H9 (cell line): Measurements from ENCODE around the gene HUNK. TPM values are rescaled to one million over a fixed set of nuclear protein-coding genes. Genes with fewer than 3 reads are reported as not detected.

ENCODE experiments used
- DNase-seq: peaks from one replicate; pipeline ENCODE4 v3.0.0-alpha.2; 2017
- H2AFZ ChIP-seq: one replicate; pipeline ENCODE4 v1.6.1; 2013; ENCODE audit warnings: mild to moderate bottlenecking, low read length, control low read depth, moderate library complexity
- H2AK5ac ChIP-seq: 2 replicates; pipeline ENCODE4 v1.6.1; 2013; ENCODE audit warnings: low read length, control low read depth, mixed read lengths; ENCODE audit not compliant: insufficient read length
- H2BK120ac ChIP-seq: one replicate; pipeline ENCODE4 v1.6.1; 2013; ENCODE audit warnings: low read depth, mild to moderate bottlenecking, low read length, control low read depth, inconsistent platforms; ENCODE audit not compliant: poor library complexity, severe bottlenecking
- H2BK12ac ChIP-seq: 2 replicates; pipeline ENCODE4 v1.6.1; 2013; ENCODE audit warnings: low read length, control low read depth, mixed read lengths, low read depth; ENCODE audit not compliant: insufficient read length
- H2BK15ac ChIP-seq: 2 replicates; pipeline ENCODE4 v1.6.1; 2013; ENCODE audit warnings: low read depth, low read length, control low read depth
- H2BK20ac ChIP-seq: one replicate; pipeline ENCODE4 v1.6.1; 2013; ENCODE audit warnings: low read depth, mild to moderate bottlenecking, low read length, control low read depth, inconsistent platforms; ENCODE audit not compliant: poor library complexity, severe bottlenecking
- H2BK5ac ChIP-seq: 2 replicates; pipeline ENCODE4 v1.6.1; 2013; ENCODE audit warnings: low read length, control low read depth, mixed read lengths; ENCODE audit not compliant: insufficient read length
- H3K14ac ChIP-seq: 2 replicates; pipeline ENCODE4 v1.6.1; 2013; ENCODE audit warnings: low read length, control low read depth; ENCODE audit not compliant: insufficient read depth
- H3K18ac ChIP-seq: 2 replicates; pipeline ENCODE4 v1.6.1; 2013; ENCODE audit warnings: low read depth, mild to moderate bottlenecking, mixed read lengths, low read length, control low read depth; ENCODE audit not compliant: insufficient read length
- H3K23ac ChIP-seq: 2 replicates; pipeline ENCODE4 v1.6.1; 2013; ENCODE audit warnings: low read length, control low read depth, mixed read lengths, low read depth; ENCODE audit not compliant: insufficient read length
- H3K23me2 ChIP-seq: 2 replicates; pipeline ENCODE4 v1.6.1; 2013; ENCODE audit warnings: low read depth, mild to moderate bottlenecking, mixed read lengths, low read length, control low read depth; ENCODE audit not compliant: insufficient read length, poor library complexity, severe bottlenecking
- H3K27ac ChIP-seq: 2 replicates; pipeline ENCODE4 v1.5.1; 2013; ENCODE audit warnings: low read length, control low read depth, mixed read lengths, low read depth; ENCODE audit not compliant: insufficient read length
- H3K27me3 ChIP-seq: 2 replicates; pipeline ENCODE4 v1.6.1; 2013; ENCODE audit warnings: low read length, control low read depth, inconsistent platforms; ENCODE audit not compliant: insufficient read depth
- H3K4ac ChIP-seq: 2 replicates; pipeline ENCODE4 v1.6.1; 2013; ENCODE audit warnings: low read depth, mild to moderate bottlenecking, control low read depth, inconsistent platforms, low read length, moderate library complexity
- H3K4me1 ChIP-seq: 2 replicates; pipeline ENCODE4 v1.6.1; 2013; ENCODE audit warnings: low read length, control low read depth, inconsistent platforms; ENCODE audit not compliant: insufficient read depth
- H3K4me2 ChIP-seq: 2 replicates; pipeline ENCODE4 v1.6.1; 2013; ENCODE audit warnings: low read length, control low read depth, mixed read lengths; ENCODE audit not compliant: insufficient read length, insufficient read depth
- H3K56ac ChIP-seq: 2 replicates; pipeline ENCODE4 v1.6.1; 2013; ENCODE audit warnings: low read depth, mild to moderate bottlenecking, mixed read lengths, low read length, control low read depth; ENCODE audit not compliant: insufficient read length
- H3K79me1 ChIP-seq: 2 replicates; pipeline ENCODE4 v1.6.1; 2013; ENCODE audit warnings: low read depth, mild to moderate bottlenecking, moderate library complexity, low read length, control low read depth, inconsistent platforms; ENCODE audit not compliant: insufficient read depth, poor library complexity, severe bottlenecking
- H3K79me2 ChIP-seq: 2 replicates; pipeline ENCODE4 v1.6.1; 2013; ENCODE audit warnings: low read length, control low read depth, inconsistent platforms; ENCODE audit not compliant: insufficient read depth
- H3K9ac ChIP-seq: 2 replicates; pipeline ENCODE4 v1.6.1; 2013; ENCODE audit warnings: low read length, control low read depth, mixed read lengths; ENCODE audit not compliant: insufficient read length; ENCODE audit errors: extremely low read depth
- H3K9me3 ChIP-seq: one replicate; pipeline ENCODE4 v1.6.1; 2013; ENCODE audit warnings: low read depth, low read length, inconsistent platforms; ENCODE audit not compliant: control insufficient read depth
- H3T11ph ChIP-seq: one replicate; pipeline ENCODE4 v1.6.1; 2013; ENCODE audit warnings: mild to moderate bottlenecking, low read length, control low read depth, inconsistent platforms
- H4K20me1 ChIP-seq: one replicate; pipeline ENCODE4 v1.6.1; 2013; ENCODE audit not compliant: control insufficient read depth, insufficient read length, insufficient read depth
- H4K5ac ChIP-seq: 2 replicates; pipeline ENCODE4 v1.6.1; 2013; ENCODE audit warnings: low read depth, mild to moderate bottlenecking, mixed read lengths, low read length, control low read depth; ENCODE audit not compliant: insufficient read length
- H4K8ac ChIP-seq: replicated peaks from 2 replicates; pipeline ENCODE4 v1.6.1; 2013; ENCODE audit warnings: low read length, control low read depth, mixed read lengths, low read depth; ENCODE audit not compliant: insufficient read length
- H4K91ac ChIP-seq: 2 replicates; pipeline ENCODE4 v1.6.1; 2013; ENCODE audit warnings: low read depth, mild to moderate bottlenecking, moderate library complexity, mixed read lengths, low read length, control low read depth; ENCODE audit not compliant: insufficient read length
- H3K27ac Mint-ChIP-seq, 3 experiments: 2 replicates in 2 of 3; 3 replicates in 1 of 3; pipeline ENCODE4 v1.8.0; 2020 to 2021; ENCODE audit warnings: mixed read lengths in 3 of 3, mild to moderate bottlenecking in 1 of 3, moderate library complexity in 1 of 3
- H3K27me3 Mint-ChIP-seq: 2 replicates; pipeline ENCODE4 v1.8.0; 2021; ENCODE audit warnings: low read depth, mild to moderate bottlenecking, moderate library complexity, mixed read lengths
- H3K36me3 Mint-ChIP-seq, 3 experiments: 2 replicates in 2 of 3; 3 replicates in 1 of 3; pipeline ENCODE4 v1.8.0; 2020 to 2021; ENCODE audit warnings: low read depth in 3 of 3, mixed read lengths in 3 of 3; ENCODE audit not compliant: insufficient read depth in 1 of 3
- H3K4me1 Mint-ChIP-seq, 2 experiments: 2 replicates each; pipeline ENCODE4 v1.8.0; 2020; ENCODE audit warnings: mixed read lengths in 2 of 2
- H3K4me3 Mint-ChIP-seq, 2 experiments: 2 replicates in 1 of 2; 3 replicates in 1 of 2; pipeline ENCODE4 v1.8.0; 2020 to 2021; ENCODE audit warnings: mild to moderate bottlenecking in 2 of 2, mixed read lengths in 2 of 2, moderate library complexity in 1 of 2
- H3K9me3 Mint-ChIP-seq, 2 experiments: 2 replicates in 1 of 2; 3 replicates in 1 of 2; pipeline ENCODE4 v1.8.0; 2020; ENCODE audit warnings: mild to moderate bottlenecking in 2 of 2, mixed read lengths in 2 of 2, moderate library complexity in 1 of 2
- CTCF ChIP-seq: fragments of 200-600 bp; sonication (generic); conservative IDR thresholded peaks from 3 replicates; pipeline ENCODE4 v1.8.0; 2021; ENCODE audit warnings: antibody characterized with exemption, mild to moderate bottlenecking
- WGBS: extraction: QIAGEN DNeasy Blood & Tissue Kit; methylation state at CpG from one replicate; pipeline ENCODE4 v1.1.7; 2013; ENCODE audit warnings: missing lambda C conversion rate, low lambda C conversion rate, mixed read lengths; ENCODE audit not compliant: insufficient read length; ENCODE audit errors: extremely low coverage; 5-methylcytosine and 5-hydroxymethylcytosine counted together
- total RNA-seq: library from RNA; stranded (reverse); gene quantifications from 2 replicates; pipeline ENCODE4 v1.2.1, GENCODE V29; 2021

The HUNK gene
- total RNA-seq, 1 experiment from 2014 or later, result 5.8 TPM

GRCh38 chr21:32021319-32021994, 148.6 kb downstream of the HUNK start:
- Mint-ChIP-seq H3K27ac (no peak overlapping the region), H3K9me3 (no peaks in the 10 kb centered on the region), H3K4me3 (no peak overlapping the region), H3K36me3 (no peaks in the 10 kb centered on the region), H3K27me3 (no peaks in the 10 kb centered on the region; the same call in 1 of the 2 replicates), H3K4me1 (no peaks in the 10 kb centered on the region)
- Histone ChIP-seq H3K9ac (no peak overlapping the region), H3K23ac (no peak overlapping the region), H3K27ac (no peak overlapping the region), H3K79me2 (no peaks in the 10 kb centered on the region), H2AK5ac (no peak overlapping the region), H2AFZ (no peak overlapping the region), H3K23me2 (no peaks in the 10 kb centered on the region), H4K20me1 (no peaks in the 10 kb centered on the region), H3K27me3 (no peaks in the 10 kb centered on the region), H2BK12ac (no peak overlapping the region), H4K91ac (no peak overlapping the region), H4K5ac (no peak overlapping the region), H3K18ac (no peak overlapping the region), H2BK5ac (no peak overlapping the region), H3T11ph (no peak overlapping the region), H3K14ac (no peak overlapping the region), H3K4ac (no peak overlapping the region), H2BK15ac (no peak overlapping the region), H3K56ac (no peak overlapping the region), H3K79me1 (no peaks in the 10 kb centered on the region), H2BK20ac (no peak overlapping the region), H2BK120ac (no peak overlapping the region), H3K4me2 (no peak overlapping the region), H4K8ac (no peak overlapping the region), H3K4me1 (no peaks in the 10 kb centered on the region), H3K9me3 (no peaks in the 10 kb centered on the region)
- no peak for DNase-seq
- no peak for TF ChIP-seq CTCF
- no CpG with 5 or more reads among the region's 12 CpGs for WGBS
